PFSK-1 (cell line): Measurements from ENCODE around the gene APOBEC3G.

Experiments used
- FOXP2 ChIP-seq: optimal IDR thresholded peaks from 2 replicates; pipeline ENCODE3; 2011; ENCODE audit warnings: borderline replicate concordance, control low read depth, inconsistent platforms; ENCODE audit not compliant: insufficient read depth; ENCODE audit errors: extremely low read length, extremely low read depth
- POLR2AphosphoS5 ChIP-seq: IDR thresholded peaks from 2 replicates; pipeline ENCODE4 v1.6.1; 2012; ENCODE audit warnings: low read depth, mild to moderate bottlenecking, control low read depth, low read length, moderate library complexity
- REST ChIP-seq, 2 experiments: IDR thresholded peaks; 2 replicates each; pipeline versions ENCODE4 v1.6.1 to v1.8.0; 2011 to 2012; ENCODE audit warnings: low read depth in 2 of 2, low read length in 2 of 2, control low read depth in 1 of 2, inconsistent platforms in 1 of 2, mild to moderate bottlenecking in 1 of 2, moderate library complexity in 1 of 2; ENCODE audit not compliant: insufficient read depth in 1 of 2
- SIN3A ChIP-seq: IDR thresholded peaks from 2 replicates; pipeline ENCODE4 v1.6.1; 2012; ENCODE audit warnings: mild to moderate bottlenecking, low read length, moderate library complexity, borderline replicate concordance; ENCODE audit not compliant: insufficient read depth
- TAF1 ChIP-seq: IDR thresholded peaks from 2 replicates; pipeline ENCODE4 v1.6.1; 2012; ENCODE audit warnings: low read length, control low read depth, borderline replicate concordance; ENCODE audit not compliant: insufficient read depth

APOBEC3G gene

GRCh38 chr22:39125622-39126021 is 48.5 kb downstream of the APOBEC3G start:
- TF ChIP-seq POLR2AphosphoS5 (no peak), REST (IDR thresholded peaks at IDR 0.05; ENCODE audit: insufficient read depth in 1 of 2, low read depth in 2 of 2, low read length in 2 of 2) (no peak), FOXP2 (no peak), TAF1 (no peak), SIN3A (no peak)

GRCh38 chr22:39128508-39128907 is 51.4 kb downstream of the APOBEC3G start:
- TF ChIP-seq TAF1: no peak
- no peak for TF ChIP-seq REST (IDR thresholded peaks at IDR 0.05; ENCODE audit: insufficient read depth in 1 of 2, low read depth in 2 of 2, low read length in 2 of 2)

DNA sequence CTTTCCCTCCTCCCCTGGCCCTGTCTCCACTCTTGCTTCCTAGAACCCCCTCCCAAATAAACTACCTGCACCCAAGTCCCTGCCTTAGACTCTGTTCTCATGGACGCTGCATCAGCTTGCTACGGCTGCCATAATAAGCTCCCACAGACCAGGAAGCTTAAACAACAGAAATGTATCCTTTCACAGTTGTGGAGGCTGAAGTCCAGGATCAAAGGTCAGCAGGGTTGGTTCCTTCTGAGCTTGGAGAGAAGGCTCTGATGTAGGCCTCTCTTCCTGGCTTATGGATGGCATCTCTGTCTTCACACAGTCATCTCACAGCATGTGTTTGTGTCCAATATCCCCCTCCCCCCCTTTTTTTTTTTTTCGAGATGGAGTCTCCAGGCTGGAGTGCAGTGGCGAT is 52.0 kb downstream of the APOBEC3G start:
- no peak for TF ChIP-seq TAF1
- no peak for TF ChIP-seq FOXP2
- no peak for TF ChIP-seq SIN3A
- TF ChIP-seq REST (IDR thresholded peaks at IDR 0.05; ENCODE audit: insufficient read depth in 1 of 2, low read depth in 2 of 2, low read length in 2 of 2): no peak
- TF ChIP-seq POLR2AphosphoS5: no peak

GRCh38 chr22:39129746-39130145 is 52.7 kb downstream of the APOBEC3G start:
- TF ChIP-seq POLR2AphosphoS5 (no peak), TAF1 (no peak), SIN3A (no peak), REST (IDR thresholded peaks at IDR 0.05; ENCODE audit: insufficient read depth in 1 of 2, low read depth in 2 of 2, low read length in 2 of 2) (no peak), FOXP2 (no peak)

DNA sequence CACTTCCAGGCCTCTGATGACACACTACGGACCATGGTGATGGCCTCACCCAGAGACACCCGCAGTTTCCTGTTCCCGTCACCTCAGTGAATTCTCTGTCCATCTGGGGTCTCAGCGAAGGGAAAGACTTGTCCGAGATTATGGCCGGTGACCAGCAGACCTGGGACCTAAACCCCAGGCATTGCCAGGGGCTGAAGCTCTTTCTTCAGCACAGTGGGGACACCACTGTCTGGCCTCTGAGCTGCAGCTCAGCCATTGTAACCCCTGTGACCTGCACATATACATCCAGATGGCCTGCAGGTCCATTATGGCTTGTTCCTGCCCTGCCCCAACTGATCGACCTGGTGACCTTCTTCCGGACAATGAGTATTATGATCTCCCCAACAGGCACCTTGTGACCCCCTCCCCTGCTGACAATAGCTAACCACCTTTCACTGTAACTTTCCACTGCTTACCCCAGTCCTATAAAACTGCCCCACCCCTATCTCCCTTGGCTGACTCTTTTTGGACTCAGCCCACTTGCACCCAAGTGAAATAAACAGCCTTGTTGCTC is 53.2 kb downstream of the APOBEC3G start:
- TF ChIP-seq TAF1 (no peak), FOXP2 (no peak), SIN3A (no peak), REST (IDR thresholded peaks at IDR 0.05; ENCODE audit: insufficient read depth in 1 of 2, low read depth in 2 of 2, low read length in 2 of 2) (no peak), POLR2AphosphoS5 (no peak)
